Measurements from ENCODE around the gene TOP3A.

- no peak for TF ChIP-seq CTCF (conservative IDR thresholded peaks at IDR 0.05)
- TF ChIP-seq EZH2 (IDR thresholded peaks at IDR 0.05; ENCODE audit: low read depth), result no peak
Observed at GRCh38 chr17:18224053-18224386, 90.8 kb downstream of the TOP3A start.

All from PC-9 (cell line).